ENCODE measurements around the gene OFD1. TPM values are rescaled to one million over a fixed set of nuclear protein-coding genes. Genes with fewer than 3 reads are reported as not detected.
A peak's percentile ranks its signal among the peaks of the same experiment; 100 is the strongest.

The OFD1 gene
- total RNA-seq (10 to 100 TPM in 1 of 10 donors, 1 to 10 TPM in 9; 7.8 to 11.4 (median 9.2) TPM), polyA plus RNA-seq (10 to 100 TPM in 1 of 2 donors, 1 to 10 TPM in 1; 7.6 to 51.5 TPM)
- long read RNA-seq, donor 1, partial matches to known transcripts = 1 of 4 reads
- long read RNA-seq, donor 1, other reads (novel, unspliced or antisense) = 3 of 4 reads
- long read RNA-seq, donor 2, partial matches to known transcripts = 6 of 7 reads
- long read RNA-seq, donor 2, other reads (novel, unspliced or antisense) = 1 of 7 reads
- long read RNA-seq, donor 3, partial matches to known transcripts = 7 of 8 reads
- long read RNA-seq, donor 3, other reads (novel, unspliced or antisense) = 1 of 8 reads

GRCh38 chrX:13734278-13735172, at the start of gene OFD1, which contains the start of gene TRAPPC2:
OFD1 (plus strand) TSS chrX:13734748; CDS start chrX:13735072, 324 bp downstream.
TRAPPC2 (minus strand) TSS chrX:13734620; CDS start chrX:13719963, 14,657 bp downstream.
- Histone ChIP-seq H3K9me3 (peaks cover 0 to 14% (median 0%) of the 10 kb centered on the region in 11 donors), H3K27me3 (peaks cover 0 to 30% (median 0%) of the 10 kb centered on the region in 7 donors), H3K4me1 (peaks cover 0 to 43% (median 11%) of the 10 kb centered on the region in 9 donors), H3K36me3 (peaks cover 0 to 24% (median 0%) of the 10 kb centered on the region in 9 donors), H3K4me3 (peak within 1 kb of the TSS; percentile 53 to 95 (median 81)), H3K27ac (peak within 1 kb of the TSS; percentile 75 to 93 (median 90))
- DNase-seq (peak; percentile 86 to 90), ATAC-seq (peak; percentile 99 to 100 (median 100))
- WGBS, 2 donors = 0% methylated on average over 67 to 71 of the region's 75 CpGs
- intact Hi-C loops (cut with DNase I) = loop anchor here in 5 of 10 donors (1.0 to 5.0 kb wide), 7 partner anchors 42 to 82 kb away; partner anchors contain the start of genes RAB9A (in 3 of the 5) and TCEANC (in 2 of the 5)
- no peak for TF ChIP-seq CTCF (IDR thresholded peaks at IDR 0.05)

GRCh38 chrX:13685126-13685763, 49.3 kb upstream of the OFD1 start:
- ATAC-seq (no peak), DNase-seq (no peak)
- H3K4me1 ChIP-seq = peaks cover 0 to 11% (median 0%) of the 10 kb centered on the region in 9 donors
- TF ChIP-seq CTCF (IDR thresholded peaks at IDR 0.05) = no peak
- H3K9me3 ChIP-seq = peaks cover 0 to 4% (median 0%) of the 10 kb centered on the region in 11 donors
- intact Hi-C loops (cut with DNase I) = loop anchor here in 1 of 10 donors (5.0 kb wide), 1 partner anchor 47 kb away; the partner anchor contains the start of genes OFD1 and TRAPPC2
- WGBS, 2 donors = 43 to 81% methylated on average over 3 of the region's 3 CpGs
- no peak overlapping the region for H3K4me3 ChIP-seq
- no peaks in the 10 kb centered on the region for H3K36me3 ChIP-seq
- H3K27me3 ChIP-seq = peaks cover 0 to 38% (median 0%) of the 10 kb centered on the region in 7 donors
- no peak overlapping the region for H3K27ac ChIP-seq

GRCh38 chrX:13687203-13687602, 47.3 kb upstream of the OFD1 start:
- no peak for TF ChIP-seq CTCF (IDR thresholded peaks at IDR 0.05)
- Histone ChIP-seq H3K36me3 (no peaks in the 10 kb centered on the region), H3K4me3 (no peak overlapping the region), H3K4me1 (peaks cover 0 to 28% (median 8%) of the 10 kb centered on the region in 9 donors), H3K27ac (no peak overlapping the region), H3K27me3 (peaks cover 0 to 46% (median 0%) of the 10 kb centered on the region in 7 donors), H3K9me3 (peaks cover 0 to 4% (median 0%) of the 10 kb centered on the region in 11 donors)
- no peak for ATAC-seq
- intact Hi-C loops (cut with DNase I) = loop anchor here in 1 of 10 donors (5.0 kb wide), 1 partner anchor 45 kb away; the partner anchor contains the start of genes OFD1 and TRAPPC2
- no peak for DNase-seq
- WGBS, 2 donors = 89 to 100% methylated on average over 1 of the region's 1 CpG
